HepG2 (cell line): ENCODE measurements around the gene TTC28. TPM values are rescaled to one million over a fixed set of nuclear protein-coding genes. Genes with fewer than 3 reads are reported as not detected.
A peak's percentile ranks its signal among the peaks of the same experiment; 100 is the strongest.

Experiments used
- CREB3 ChIP-seq: sonication (generic); formaldehyde crosslinking; IDR thresholded peaks from 2 replicates; pipeline ENCODE4 v1.5.0; 2020; ENCODE audit warnings: missing genetic modification reagents
- KDM3A ChIP-seq: IDR thresholded peaks from 2 replicates; pipeline ENCODE4 v1.6.1; 2018; ENCODE audit warnings: low read depth, missing compliant biosample characterization
- KDM5A ChIP-seq: fragments of 200-600 bp; sonication (generic); IDR thresholded peaks from 2 replicates; pipeline ENCODE4 v1.7.0; 2018; ENCODE audit warnings: antibody characterized with exemption, mild to moderate bottlenecking, low read length, borderline replicate concordance
- NFKBIZ ChIP-seq: IDR thresholded peaks from 2 replicates; pipeline ENCODE4 v1.6.1; 2018; ENCODE audit warnings: missing genetic modification reagents, missing compliant biosample characterization
- NFYC ChIP-seq: IDR thresholded peaks from 2 replicates; pipeline ENCODE4 v1.6.1; 2016; ENCODE audit warnings: missing genetic modification reagents, missing compliant biosample characterization
- PPARG ChIP-seq: conservative IDR thresholded peaks from 2 replicates; pipeline ENCODE4 v1.6.1; 2016; ENCODE audit warnings: missing biosample characterization, missing genetic modification reagents
- REXO4 ChIP-seq: sonication (generic); formaldehyde crosslinking; IDR thresholded peaks from 2 replicates; pipeline ENCODE4 v1.8.0; 2022; ENCODE audit warnings: missing genetic modification reagents, mild to moderate bottlenecking, borderline replicate concordance
- ZBTB26 ChIP-seq: IDR thresholded peaks from 2 replicates; pipeline ENCODE4 v1.6.1; 2016; ENCODE audit warnings: missing compliant biosample characterization, missing genetic modification reagents, borderline replicate concordance
- ZBTB40 ChIP-seq, 2 experiments: fragments of 450-650 bp in 1 of 2; sonication (generic) in 1 of 2; formaldehyde crosslinking in 1 of 2; IDR thresholded peaks; 2 replicates each; pipeline versions ENCODE4 v1.6.1 to v1.8.0; 2016 to 2022; ENCODE audit warnings: antibody characterized with exemption in 1 of 2, mild to moderate bottlenecking in 1 of 2, missing genetic modification reagents in 1 of 2
- ZNF142 ChIP-seq: sonication (generic); formaldehyde crosslinking; IDR thresholded peaks from 2 replicates; pipeline ENCODE4 v1.4.0; 2020; ENCODE audit warnings: missing genetic modification reagents
- ZNF766 ChIP-seq: sonication (generic); formaldehyde crosslinking; IDR thresholded peaks from 2 replicates; pipeline ENCODE4 v1.5.0; 2020; ENCODE audit warnings: missing genetic modification reagents, borderline replicate concordance
- polyA plus RNA-seq, 8 experiments: library from polyadenylated mRNA; depleted of rRNA in 3 of 8; stranded (reverse) in 7 of 8; unstranded in 1 of 8; fragments of >200 nt; fragmentation: Illumina TruSeq in 4 of 8; extraction: Trizol in 4 of 8; gene quantifications; 2 replicates each; pipeline versions ENCODE4 v1.2.1 to v1.2.3, GENCODE V29; 2011 to 2016; ENCODE audit warnings: low read depth in 4 of 8, missing spikeins in 1 of 8, mixed read lengths in 1 of 8; ENCODE audit not compliant: insufficient read depth in 1 of 8
- total RNA-seq, 5 experiments: library from RNA; depleted of rRNA; stranded (reverse); fragments of >200 nt; fragmentation: Illumina TruSeq; extraction: Trizol; gene quantifications; 2 replicates each; pipeline ENCODE4 v1.2.3, GENCODE V29; 2016; ENCODE audit warnings: low read depth in 1 of 5

TTC28 gene
- total and polyA plus RNA-seq, 2 of the 13 experiments (the other 11 are each of a cell fraction or from before 2014, with no cell fraction given) = 4.2 to 13.1 TPM

GRCh38 chr22:28424427-28425080, 255.1 kb downstream of the TTC28 start (continued):
- no peak for TF ChIP-seq CREB3 (CRISPR knock-in tag)
- TF ChIP-seq KDM5A = no peak
- TF ChIP-seq ZNF142 (CRISPR knock-in tag) = no peak
- TF ChIP-seq REXO4 = no peak
- TF ChIP-seq ZNF766 = no peak
- no peak for TF ChIP-seq NFYC
- TF ChIP-seq PPARG (CRISPR knock-in tag) = 0 out of 2 replicates have a peak, but pooled peaks have one; percentile 53
- TF ChIP-seq ZBTB26 = no peak
- no peak for TF ChIP-seq KDM3A (CRISPR knock-in tag)
- no peak for TF ChIP-seq ZBTB40 (IDR thresholded peaks at IDR 0.05)
- no peak for TF ChIP-seq ZBTB40 (CRISPR knock-in tag; IDR thresholded peaks at IDR 0.05)
- TF ChIP-seq NFKBIZ = no peak; the same call in 1 of the 2 replicates
